Central memory CD8-positive, alpha-beta T cell (primary cell): ENCODE measurements around the gene SERPINB13.

Experiments used
- ATAC-seq: fragments of 150-1000 bp; cut with Tn5 transposase; replicated peaks from 2 replicates; pipeline ENCODE4 v1.10.0; 2022; ENCODE audit warnings: mild to moderate bottlenecking, moderate FRiP score, moderate number of reproducible peaks; ENCODE audit not compliant: poor library complexity, severe bottlenecking; ENCODE audit errors: extremely low read depth
- DNase-seq, 2 donors: peaks; one replicate each; pipeline ENCODE4 v3.0.0; 2021; ENCODE audit warnings: low spot score in 2 of 2
- H3K27ac Mint-ChIP-seq: one replicate; pipeline ENCODE4 v1.8.0; 2022; ENCODE audit warnings: low read depth, mild to moderate bottlenecking, moderate library complexity, mixed read lengths
- H3K27me3 Mint-ChIP-seq: one replicate; pipeline ENCODE4 v1.8.0; 2022; ENCODE audit warnings: mixed read lengths
- H3K36me3 Mint-ChIP-seq: one replicate; pipeline ENCODE4 v1.8.0; 2022; ENCODE audit warnings: mild to moderate bottlenecking, moderate library complexity, mixed read lengths; ENCODE audit not compliant: insufficient read depth
- H3K4me1 Mint-ChIP-seq: one replicate; pipeline ENCODE4 v1.8.0; 2022; ENCODE audit warnings: mixed read lengths
- H3K4me3 Mint-ChIP-seq: one replicate; pipeline ENCODE4 v1.8.0; 2022; ENCODE audit warnings: mild to moderate bottlenecking, moderate library complexity, mixed read lengths
- H3K9me3 Mint-ChIP-seq: one replicate; pipeline ENCODE4 v1.8.0; 2022; ENCODE audit warnings: mixed read lengths

The SERPINB13 gene

GRCh38 chr18:63592471-63592870 lies 5.3 kb downstream of the SERPINB13 start:
- Mint-ChIP-seq H3K36me3 (no peaks in the 10 kb centered on the region), H3K4me1 (no peaks in the 10 kb centered on the region), H3K9me3 (no peaks in the 10 kb centered on the region), H3K27ac (no peak overlapping the region), H3K4me3 (no peak overlapping the region), H3K27me3 (peaks cover 19% of the 10 kb centered on the region)
- DNase-seq (no peak), ATAC-seq (no peak)

DNA sequence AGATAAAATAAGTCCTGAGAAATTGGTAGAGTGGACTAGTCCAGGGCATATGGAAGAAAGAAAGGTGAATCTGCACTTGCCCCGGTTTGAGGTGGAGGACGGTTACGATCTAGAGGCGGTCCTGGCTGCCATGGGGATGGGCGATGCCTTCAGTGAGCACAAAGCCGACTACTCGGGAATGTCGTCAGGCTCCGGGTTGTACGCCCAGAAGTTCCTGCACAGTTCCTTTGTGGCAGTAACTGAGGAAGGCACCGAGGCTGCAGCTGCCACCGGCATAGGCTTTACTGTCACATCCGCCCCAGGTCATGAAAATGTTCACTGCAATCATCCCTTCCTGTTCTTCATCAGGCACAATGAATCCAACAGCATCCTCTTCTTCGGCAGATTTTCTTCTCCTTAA lies 9.8 kb downstream of the SERPINB13 start:
- Mint-ChIP-seq H3K36me3 (no peaks in the 10 kb centered on the region), H3K27me3 (peaks cover 11% of the 10 kb centered on the region), H3K27ac (no peak overlapping the region), H3K4me3 (no peak overlapping the region), H3K4me1 (no peaks in the 10 kb centered on the region), H3K9me3 (no peaks in the 10 kb centered on the region)
- no peak for DNase-seq
- ATAC-seq = no peak

GRCh38 chr18:63603355-63603754 lies 16.2 kb downstream of the SERPINB13 start:
- H3K27me3 Mint-ChIP-seq = peaks cover 12% of the 10 kb centered on the region
- no peak overlapping the region for H3K27ac Mint-ChIP-seq
- no peaks in the 10 kb centered on the region for H3K9me3 Mint-ChIP-seq
- DNase-seq = no peak
- no peaks in the 10 kb centered on the region for H3K36me3 Mint-ChIP-seq
- no peak overlapping the region for H3K4me3 Mint-ChIP-seq
- ATAC-seq = no peak
- no peaks in the 10 kb centered on the region for H3K4me1 Mint-ChIP-seq

GRCh38 chr18:63603772-63604171 lies 16.6 kb downstream of the SERPINB13 start:
- H3K27me3 Mint-ChIP-seq = peaks cover 12% of the 10 kb centered on the region
- no peak overlapping the region for H3K27ac Mint-ChIP-seq
- DNase-seq = no peak
- H3K4me1 Mint-ChIP-seq = no peaks in the 10 kb centered on the region
- no peaks in the 10 kb centered on the region for H3K36me3 Mint-ChIP-seq
- no peak for ATAC-seq
- no peaks in the 10 kb centered on the region for H3K9me3 Mint-ChIP-seq
- H3K4me3 Mint-ChIP-seq = no peak overlapping the region

- peaks cover 14% of the 10 kb centered on the region for H3K27me3 Mint-ChIP-seq
- no peaks in the 10 kb centered on the region for H3K4me1 Mint-ChIP-seq
- H3K4me3 Mint-ChIP-seq = no peak overlapping the region
- DNase-seq (no peak), ATAC-seq (no peak)
- H3K36me3 Mint-ChIP-seq = no peaks in the 10 kb centered on the region
- no peaks in the 10 kb centered on the region for H3K9me3 Mint-ChIP-seq
- no peak overlapping the region for H3K27ac Mint-ChIP-seq
Observed at GRCh38 chr18:63604791-63605567, 17.8 kb downstream of the SERPINB13 start.

GRCh38 chr18:63606526-63606925 lies 19.4 kb downstream of the SERPINB13 start:
- DNase-seq = no peak
- Mint-ChIP-seq H3K27ac (no peak overlapping the region), H3K27me3 (peaks cover 30% of the 10 kb centered on the region), H3K36me3 (no peaks in the 10 kb centered on the region), H3K9me3 (no peaks in the 10 kb centered on the region), H3K4me1 (no peaks in the 10 kb centered on the region), H3K4me3 (no peak overlapping the region)
- ATAC-seq = no peak

DNA sequence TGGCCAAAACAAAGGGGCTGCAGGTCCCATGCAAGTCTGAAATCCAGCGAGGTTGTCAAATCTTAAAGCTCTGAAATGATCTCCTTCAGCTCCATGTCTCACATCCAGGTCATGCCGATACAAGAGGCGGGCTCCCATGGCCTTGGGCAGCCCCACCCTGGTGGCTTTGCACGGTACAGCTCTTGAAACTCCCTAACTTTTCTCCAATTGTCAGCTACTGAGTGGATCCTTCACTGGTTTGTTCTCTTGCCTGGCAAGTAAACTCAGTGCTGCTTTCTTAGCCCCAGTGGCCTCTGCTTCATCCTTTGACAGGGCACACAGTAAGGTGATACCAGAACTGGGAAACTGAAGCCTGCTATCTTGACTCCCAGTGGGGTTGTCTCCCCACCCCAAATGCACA lies 26.3 kb downstream of the SERPINB13 start:
- no peak for DNase-seq
- H3K36me3 Mint-ChIP-seq = peaks cover 1% of the 10 kb centered on the region
- ATAC-seq = no peak
- no peak overlapping the region for H3K27ac Mint-ChIP-seq
- H3K9me3 Mint-ChIP-seq = no peaks in the 10 kb centered on the region
- no peaks in the 10 kb centered on the region for H3K4me1 Mint-ChIP-seq
- H3K4me3 Mint-ChIP-seq = no peak overlapping the region
- H3K27me3 Mint-ChIP-seq = peaks cover 36% of the 10 kb centered on the region

DNA sequence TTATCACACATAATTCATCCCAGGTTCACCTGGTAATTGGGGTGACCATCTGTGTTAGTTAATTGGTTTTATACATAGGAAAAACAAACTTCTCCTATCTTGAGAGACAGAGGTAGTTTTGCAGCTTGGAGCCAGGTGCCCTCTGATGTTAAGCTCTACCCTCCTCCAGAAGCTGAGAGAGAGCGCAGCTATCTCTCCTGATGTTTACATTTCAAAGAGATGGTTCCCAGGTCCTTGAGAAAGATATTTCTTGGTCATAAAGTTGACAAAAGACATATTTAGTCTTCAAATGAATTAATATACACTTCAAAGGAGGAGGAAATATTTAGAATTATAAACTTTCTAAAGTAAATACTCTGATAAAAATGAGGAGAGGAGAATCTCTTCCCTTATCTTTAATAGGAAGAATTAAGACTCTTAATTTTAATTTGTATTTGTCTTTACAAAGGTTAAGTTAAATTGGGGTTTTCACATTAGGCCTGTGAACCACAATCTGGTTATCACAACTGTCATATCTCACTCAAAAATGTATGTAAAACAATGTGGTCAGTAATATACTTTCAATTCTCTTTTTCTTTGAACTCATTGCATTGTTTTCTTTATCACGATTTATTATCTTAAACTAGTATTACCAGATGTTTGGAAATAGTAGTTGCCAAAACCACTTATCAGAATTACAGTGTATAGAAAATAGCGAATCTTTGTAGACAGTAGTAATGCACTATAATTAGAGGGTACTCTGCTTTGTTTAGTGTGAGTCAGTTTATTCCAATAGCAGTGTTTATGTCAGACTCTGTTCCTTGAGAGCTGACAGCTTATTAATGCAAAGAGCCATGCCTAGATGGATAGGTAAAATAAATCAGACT lies 30.1 kb downstream of the SERPINB13 start:
- H3K27me3 Mint-ChIP-seq = peaks cover 18% of the 10 kb centered on the region
- no peak overlapping the region for H3K27ac Mint-ChIP-seq
- no peak overlapping the region for H3K4me3 Mint-ChIP-seq
- peaks cover 1% of the 10 kb centered on the region for H3K36me3 Mint-ChIP-seq
- no peaks in the 10 kb centered on the region for H3K9me3 Mint-ChIP-seq
- H3K4me1 Mint-ChIP-seq = no peaks in the 10 kb centered on the region
- DNase-seq = no peak
- ATAC-seq = no peak

DNA sequence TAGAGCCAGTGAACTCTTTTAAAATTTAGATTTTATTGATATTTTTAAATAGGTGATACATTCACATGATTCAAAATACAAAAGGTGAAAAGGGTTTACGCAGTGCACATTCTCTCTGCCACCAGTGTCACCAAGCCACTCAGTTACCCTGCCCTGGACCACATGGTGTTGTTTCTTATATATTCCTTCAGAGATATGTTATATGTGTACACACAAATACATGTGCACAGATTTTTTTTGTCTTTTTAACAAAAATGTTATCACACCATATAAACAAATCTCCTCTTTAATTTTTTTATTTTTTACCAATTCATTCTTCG lies 30.7 kb downstream of the SERPINB13 start:
- no peak for DNase-seq
- no peak for ATAC-seq
- no peaks in the 10 kb centered on the region for H3K4me1 Mint-ChIP-seq
- no peaks in the 10 kb centered on the region for H3K36me3 Mint-ChIP-seq
- peaks cover 12% of the 10 kb centered on the region for H3K27me3 Mint-ChIP-seq
- no peak overlapping the region for H3K27ac Mint-ChIP-seq
- peaks cover 3% of the 10 kb centered on the region for H3K9me3 Mint-ChIP-seq
- no peak overlapping the region for H3K4me3 Mint-ChIP-seq

GRCh38 chr18:63619661-63620060 lies 32.5 kb downstream of the SERPINB13 start:
- Mint-ChIP-seq H3K4me1 (no peaks in the 10 kb centered on the region), H3K36me3 (no peaks in the 10 kb centered on the region), H3K27me3 (no peaks in the 10 kb centered on the region), H3K27ac (no peak overlapping the region), H3K9me3 (peaks cover 7% of the 10 kb centered on the region), H3K4me3 (no peak overlapping the region)
- no peak for ATAC-seq
- DNase-seq = no peak

- no peak for ATAC-seq
- no peak for DNase-seq
- Mint-ChIP-seq H3K9me3 (peaks cover 30% of the 10 kb centered on the region), H3K36me3 (no peaks in the 10 kb centered on the region), H3K27ac (no peak overlapping the region), H3K4me1 (no peaks in the 10 kb centered on the region), H3K27me3 (peaks cover 7% of the 10 kb centered on the region), H3K4me3 (no peak overlapping the region)
Observed at GRCh38 chr18:63624863-63625262, 37.7 kb downstream of the SERPINB13 start.

DNA sequence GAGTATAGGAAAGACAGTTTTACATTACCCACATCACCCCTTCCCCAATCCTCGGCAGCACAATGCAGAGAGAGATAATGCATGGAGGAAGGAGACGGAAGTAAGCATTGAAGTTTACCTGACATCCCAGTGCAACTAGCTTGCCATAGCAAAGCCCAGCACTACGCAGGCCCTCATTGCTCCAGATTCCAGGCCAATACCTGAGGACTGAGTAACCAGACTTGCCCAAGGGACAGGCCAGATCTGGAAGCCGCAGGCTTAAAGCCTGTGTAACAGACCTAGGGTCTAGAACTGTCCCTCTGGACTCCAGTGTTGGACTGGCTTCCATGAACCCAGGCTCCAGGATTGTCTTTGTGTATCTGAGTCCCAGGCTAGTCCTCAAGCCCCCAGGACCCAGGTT lies 39.3 kb downstream of the SERPINB13 start:
- H3K27me3 Mint-ChIP-seq = peaks cover 7% of the 10 kb centered on the region
- no peaks in the 10 kb centered on the region for H3K4me1 Mint-ChIP-seq
- ATAC-seq = no peak
- H3K4me3 Mint-ChIP-seq = no peak overlapping the region
- no peak overlapping the region for H3K27ac Mint-ChIP-seq
- DNase-seq = no peak
- H3K9me3 Mint-ChIP-seq = peaks cover 30% of the 10 kb centered on the region
- H3K36me3 Mint-ChIP-seq = no peaks in the 10 kb centered on the region

DNA sequence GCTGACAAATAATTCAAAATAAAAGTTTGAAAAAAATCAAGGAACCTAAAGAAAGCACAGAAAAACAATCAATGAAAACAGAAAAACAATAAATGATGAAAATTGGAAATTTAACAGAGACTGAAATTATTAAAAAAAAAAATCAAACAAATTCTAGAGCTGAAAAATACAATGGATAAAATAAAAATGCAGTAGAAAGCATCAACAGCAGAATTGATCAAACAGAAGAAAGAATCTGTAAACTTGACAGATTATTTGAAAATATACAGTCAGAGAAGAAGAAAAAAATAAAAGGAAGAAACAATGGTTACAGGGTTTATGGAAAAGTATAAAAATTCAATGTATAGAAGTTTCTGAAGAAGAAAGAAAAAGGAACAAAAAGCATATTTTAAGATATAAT lies 40.7 kb downstream of the SERPINB13 start:
- DNase-seq (no peak), ATAC-seq (no peak)
- H3K27me3 Mint-ChIP-seq = peaks cover 7% of the 10 kb centered on the region
- no peak overlapping the region for H3K4me3 Mint-ChIP-seq
- peaks cover 27% of the 10 kb centered on the region for H3K9me3 Mint-ChIP-seq
- no peaks in the 10 kb centered on the region for H3K4me1 Mint-ChIP-seq
- no peaks in the 10 kb centered on the region for H3K36me3 Mint-ChIP-seq
- H3K27ac Mint-ChIP-seq = no peak overlapping the region
